ENCODE results near the gene VEGFA.
"Not testable (repeated sequence)": the region's sequence is repeated elsewhere in the genome, so short reads cannot be mapped to it uniquely, and the experiment has no call there.

Gene VEGFA

DNA sequence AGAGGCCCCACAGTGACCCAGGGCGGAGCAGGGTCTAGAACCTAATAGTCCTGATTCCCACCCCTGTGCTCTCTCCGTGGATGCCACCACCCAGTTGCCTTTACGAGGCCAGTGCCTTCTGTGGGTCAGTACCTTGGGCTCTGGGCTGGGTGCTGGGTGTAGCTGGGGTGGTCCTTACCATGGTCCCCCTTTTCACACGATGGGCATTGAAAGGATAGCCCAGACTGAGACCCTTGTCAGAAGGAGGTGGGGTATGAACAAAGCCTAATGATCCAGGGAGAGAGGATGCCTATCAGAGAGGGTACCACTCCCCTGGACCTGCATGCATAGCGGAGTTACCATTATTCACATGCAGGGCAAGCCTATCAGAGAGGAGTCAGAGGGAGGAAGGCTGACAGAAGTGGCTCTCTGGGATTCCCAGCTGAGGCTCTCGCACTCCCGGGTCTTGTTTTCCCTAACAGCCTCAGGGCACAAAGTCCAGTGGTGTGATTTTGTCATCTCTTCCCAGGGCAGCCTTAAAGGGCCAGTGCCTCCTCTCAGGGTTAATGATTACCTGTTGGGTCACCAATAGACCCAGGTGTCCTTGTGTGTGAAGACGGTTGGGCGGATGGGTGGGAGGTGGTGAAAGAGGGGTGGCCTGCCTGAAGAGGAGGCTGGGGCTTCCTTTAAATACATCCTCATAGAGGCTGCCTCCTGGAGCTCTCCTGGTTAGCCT, 36.2 kb downstream of the VEGFA start:
- DNase-seq: no peak

DNA sequence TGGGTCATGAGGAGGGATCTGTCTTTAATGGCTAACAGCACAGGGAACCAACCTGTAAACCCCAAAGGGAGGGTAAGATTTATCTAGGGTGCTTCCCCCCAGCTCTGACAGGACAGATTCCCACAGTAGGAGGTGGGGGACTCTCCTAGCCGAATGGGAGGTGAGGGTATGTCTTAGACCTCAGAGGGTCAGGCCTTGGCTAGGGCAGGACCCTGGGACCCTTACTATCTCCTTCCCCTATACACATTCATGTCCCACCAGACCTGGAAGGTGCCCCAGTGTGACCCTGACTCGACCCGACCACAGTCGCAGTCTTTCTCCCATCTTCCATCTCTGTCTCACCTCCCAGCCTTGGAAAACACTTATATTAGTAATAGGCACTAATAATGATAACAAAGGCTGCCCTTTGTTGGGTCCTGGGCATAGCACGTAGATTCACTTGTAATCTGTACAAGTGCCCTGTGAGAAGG, 36.8 kb downstream of the VEGFA start:
- DNase-seq: no peak

DNA sequence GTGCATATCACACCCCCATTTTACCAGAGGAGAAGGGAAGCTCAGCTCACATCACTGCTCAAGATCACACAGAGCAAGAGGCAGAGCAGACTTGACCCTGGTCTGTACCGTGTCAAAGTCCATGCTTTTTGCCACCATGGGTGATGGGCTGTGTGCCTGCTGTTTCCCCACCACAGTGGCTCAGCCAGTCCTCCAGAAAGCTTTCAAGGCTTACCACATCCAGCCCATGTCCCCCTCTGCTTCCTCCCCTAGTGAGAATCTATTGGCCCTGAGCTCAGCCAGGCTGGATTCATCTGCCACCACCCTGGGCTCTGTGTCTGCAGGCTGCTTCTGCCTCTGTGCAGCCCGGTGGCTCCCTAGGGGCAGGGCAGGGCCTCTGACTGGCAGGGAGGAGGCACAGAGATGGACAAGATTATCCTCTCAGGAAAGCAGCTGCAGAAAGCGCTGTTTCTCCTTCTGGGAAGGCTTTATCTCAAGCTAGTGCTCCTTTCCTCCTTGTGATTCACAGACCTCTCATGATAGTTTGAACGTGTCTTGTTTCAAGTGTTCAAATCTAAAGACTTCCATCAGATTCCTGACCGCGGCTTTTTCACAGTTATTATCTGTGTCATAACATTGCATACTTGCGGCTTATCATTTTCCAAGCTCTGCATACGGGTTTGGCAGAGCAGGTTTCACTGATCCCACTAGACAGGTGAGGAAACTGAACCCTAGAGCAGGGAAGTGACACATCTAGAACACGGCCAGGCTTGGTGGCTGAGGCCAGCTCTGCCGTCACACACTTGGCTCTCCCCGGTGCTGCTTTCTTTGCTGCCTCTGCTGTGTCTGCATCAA, 37.4 kb downstream of the VEGFA start:
- DNase-seq: no peak

DNA sequence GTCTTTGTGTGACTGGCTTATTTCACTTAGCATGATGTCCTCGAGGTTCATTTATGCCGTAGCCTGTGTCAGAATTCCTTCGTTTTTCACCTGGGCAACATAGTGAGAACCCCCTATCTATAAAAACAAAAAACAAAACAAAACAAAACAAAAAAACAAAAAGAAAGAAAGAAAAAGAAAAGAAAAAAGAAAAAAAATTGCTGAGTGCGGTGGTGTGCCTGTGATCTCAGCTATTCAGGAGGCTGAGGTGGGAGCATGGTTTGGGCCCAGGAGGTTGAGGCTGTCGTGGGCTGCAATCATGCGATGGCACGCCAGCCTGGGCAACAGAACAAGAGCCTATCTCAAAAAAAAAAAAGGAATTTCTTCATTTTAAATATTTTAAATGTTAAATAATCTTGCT, 38.4 kb downstream of the VEGFA start:
- DNase-seq: no peak

DNA sequence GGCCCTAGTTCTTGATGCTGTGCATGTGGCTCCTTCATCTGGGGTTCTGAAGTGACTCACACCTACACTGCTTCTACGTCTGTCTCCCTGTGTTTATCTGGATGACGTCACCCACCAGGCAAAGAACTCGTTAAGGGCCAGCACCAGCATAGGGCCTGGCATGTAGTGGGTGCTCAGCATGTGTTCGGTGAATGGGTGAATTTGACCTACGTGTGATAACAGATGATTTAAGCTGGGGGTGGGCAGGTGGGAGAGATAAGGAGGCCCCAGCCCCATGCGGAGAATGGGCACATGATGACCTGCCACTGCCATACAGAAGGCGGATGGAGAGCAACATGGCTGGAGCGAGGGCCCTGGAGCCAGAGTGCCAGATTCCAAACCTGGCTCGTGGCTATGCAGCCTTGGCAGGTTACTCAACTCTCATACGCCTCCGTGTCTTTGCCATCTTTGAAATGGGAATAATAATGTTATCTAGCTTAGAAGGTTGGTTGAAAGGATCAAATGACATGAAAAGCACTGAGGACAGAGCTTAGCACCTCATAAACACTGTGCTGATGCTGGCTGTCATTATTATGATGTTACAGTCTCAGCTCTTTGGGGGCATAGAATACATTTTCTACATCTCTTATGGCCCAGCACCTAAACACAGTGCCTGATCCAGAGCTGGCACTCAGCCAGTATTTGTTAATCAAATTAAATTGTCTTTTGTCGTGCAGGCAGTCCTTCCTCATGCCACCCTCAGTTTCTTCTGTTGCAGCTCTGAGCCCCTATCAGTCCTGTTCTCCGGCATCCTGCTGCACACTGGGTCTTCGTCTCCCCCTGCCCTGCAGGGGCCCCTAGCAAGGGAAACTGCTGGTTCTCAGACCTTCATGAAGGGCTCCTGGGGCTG, 39.6 kb downstream of the VEGFA start:
- DNase-seq: peak; percentile 65

DNA sequence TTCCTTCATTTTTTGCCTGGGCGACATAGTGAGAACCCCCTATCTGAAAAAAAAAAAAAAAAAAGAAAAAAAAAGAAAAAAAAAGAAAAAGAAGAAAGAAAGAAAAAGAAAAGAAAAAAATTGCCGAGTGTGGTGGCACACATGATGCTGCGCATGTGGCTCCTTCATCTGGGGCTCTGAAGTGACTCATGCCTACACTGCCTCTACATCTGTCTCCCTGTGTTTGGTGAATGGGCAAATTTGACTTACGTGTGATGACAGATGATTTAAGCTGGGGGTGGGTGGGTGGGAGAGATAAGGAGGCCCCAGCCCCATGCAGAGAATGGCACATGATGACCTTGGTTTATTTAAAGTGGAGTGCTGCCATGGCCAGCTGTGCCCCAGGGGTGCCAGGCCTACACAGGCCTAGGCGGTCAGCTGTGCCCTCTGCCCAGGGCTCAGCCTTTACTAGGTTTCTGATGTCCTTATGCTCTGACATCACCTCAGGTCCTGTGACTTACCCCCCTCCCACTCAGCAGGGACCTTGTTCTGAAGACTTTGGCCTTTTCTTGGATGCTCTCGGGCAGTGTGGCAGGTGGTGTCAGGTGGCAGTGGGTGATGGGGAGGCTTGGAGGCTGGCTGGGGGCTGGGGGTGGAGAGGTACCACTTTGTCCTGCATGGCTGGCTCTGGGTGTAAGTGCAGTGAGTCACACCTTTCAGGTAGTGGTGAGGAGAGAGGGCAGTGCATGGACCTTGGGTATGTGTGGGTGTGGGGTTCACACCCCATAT, 41.1 kb downstream of the VEGFA start:
- DNase-seq: no peak

DNA sequence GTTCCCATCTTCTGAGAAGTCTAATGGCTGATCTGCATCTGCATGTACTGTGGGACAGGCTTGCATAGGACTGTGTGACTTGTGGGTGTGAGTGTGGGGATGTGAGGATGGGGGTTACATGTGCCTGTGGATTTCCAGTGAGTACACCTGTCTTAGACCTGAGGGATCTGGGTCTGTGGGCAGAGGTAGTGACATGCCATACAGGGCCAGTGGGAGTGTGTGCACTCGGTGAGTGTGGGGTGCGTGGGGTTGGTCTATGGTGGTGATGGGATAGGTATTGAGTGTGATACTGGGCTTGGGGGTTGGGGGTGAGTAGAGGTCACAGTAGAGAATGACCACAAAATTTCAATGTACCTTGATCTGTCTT, 41.7 kb downstream of the VEGFA start:
- no peak for DNase-seq

DNA sequence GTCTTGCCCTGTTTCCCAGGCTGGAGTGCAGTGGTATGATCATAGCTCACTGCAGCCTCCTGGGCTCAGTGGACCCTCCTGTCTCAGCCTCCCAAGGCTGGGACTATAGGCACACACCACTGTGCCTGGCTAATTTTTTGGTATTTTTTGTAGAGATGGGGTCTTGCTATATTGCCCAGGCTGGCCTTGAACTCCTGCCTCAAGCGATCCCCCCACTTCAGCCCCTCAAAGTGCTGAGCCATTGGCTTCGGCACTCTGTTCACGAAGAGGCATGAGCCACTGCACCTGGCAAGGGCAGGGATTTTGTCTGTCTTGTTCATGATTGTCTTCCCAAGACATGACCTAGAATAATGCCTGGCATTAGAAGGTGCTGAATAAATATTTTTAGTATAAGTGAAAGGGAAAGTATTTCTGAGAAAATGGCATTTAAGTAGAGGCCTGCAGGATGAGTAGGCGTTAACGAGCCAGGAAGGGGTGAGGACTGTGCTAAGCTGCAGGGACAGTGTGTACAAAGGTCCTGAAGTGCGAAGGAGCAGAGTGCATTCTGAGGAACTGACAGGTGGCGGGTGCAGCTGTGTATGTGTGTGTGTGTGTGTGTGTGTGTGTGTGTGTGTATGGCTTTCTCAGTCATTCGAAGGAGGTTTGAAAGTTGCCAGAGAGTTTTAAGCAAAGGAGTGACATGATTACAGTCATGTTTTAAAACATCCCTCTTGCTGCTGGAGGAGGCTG, 43.0 kb downstream of the VEGFA start:
- DNase-seq: no peak

DNA sequence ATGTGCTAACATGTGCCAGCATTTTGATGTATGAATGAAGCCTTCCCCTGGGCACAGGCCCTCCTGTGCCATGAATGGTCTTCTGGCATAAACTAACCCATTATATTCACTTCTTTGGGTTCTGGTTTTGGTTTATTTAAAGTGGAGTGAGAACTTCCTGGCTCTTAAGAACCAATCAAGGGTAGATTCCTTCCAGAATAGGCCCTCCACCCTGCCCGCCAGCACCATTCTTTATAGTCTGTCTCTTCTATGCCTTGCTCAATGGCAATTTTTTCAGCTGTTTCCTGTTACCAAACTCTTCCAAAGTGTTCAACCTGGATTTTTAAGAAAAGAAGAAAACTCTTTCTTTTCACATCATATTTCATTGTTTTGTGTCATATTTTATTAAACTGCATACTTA, 44.1 kb downstream of the VEGFA start:
- no peak for DNase-seq

DNA sequence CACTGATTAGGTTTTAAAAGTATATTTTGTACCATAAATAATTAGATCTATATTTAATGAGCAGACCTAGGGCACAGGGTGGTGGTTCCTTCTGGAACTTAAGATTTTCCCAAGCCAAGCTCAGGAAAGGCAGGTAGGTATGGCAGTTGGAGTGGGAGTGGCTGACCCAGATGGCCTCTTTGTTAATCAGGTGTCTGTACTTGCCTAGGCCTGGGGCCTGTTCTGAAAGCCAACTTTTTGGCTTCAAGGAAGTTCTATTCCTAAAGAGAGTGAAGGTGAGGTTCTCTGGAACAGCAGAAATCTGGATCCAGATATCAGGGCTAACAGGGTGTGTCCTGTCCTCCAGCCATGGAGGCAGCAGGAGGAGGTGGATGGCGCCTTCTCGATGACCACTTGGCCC, 44.9 kb downstream of the VEGFA start:
- DNase-seq: no peak

DNA sequence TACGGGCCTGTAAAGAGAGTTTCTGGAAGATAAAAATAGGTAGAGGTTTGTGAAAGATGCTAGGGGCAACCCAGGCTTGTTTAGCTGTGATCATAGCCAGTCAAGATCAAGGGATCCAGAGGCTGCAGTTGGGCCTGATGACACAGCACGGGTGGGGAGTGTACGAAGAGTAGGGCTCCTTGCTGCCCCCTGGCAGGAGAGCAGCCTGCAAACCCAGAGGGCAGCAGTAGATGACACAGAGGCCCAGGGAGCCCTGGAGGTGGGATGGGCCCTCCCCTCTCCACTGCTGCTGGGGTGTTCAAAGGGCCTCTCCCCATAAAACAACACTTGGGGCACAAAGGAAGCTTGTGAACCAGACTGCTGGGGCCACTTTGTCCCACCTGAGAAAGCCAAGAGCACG, 47.2 kb downstream of the VEGFA start:
- DNase-seq: no peak

DNA sequence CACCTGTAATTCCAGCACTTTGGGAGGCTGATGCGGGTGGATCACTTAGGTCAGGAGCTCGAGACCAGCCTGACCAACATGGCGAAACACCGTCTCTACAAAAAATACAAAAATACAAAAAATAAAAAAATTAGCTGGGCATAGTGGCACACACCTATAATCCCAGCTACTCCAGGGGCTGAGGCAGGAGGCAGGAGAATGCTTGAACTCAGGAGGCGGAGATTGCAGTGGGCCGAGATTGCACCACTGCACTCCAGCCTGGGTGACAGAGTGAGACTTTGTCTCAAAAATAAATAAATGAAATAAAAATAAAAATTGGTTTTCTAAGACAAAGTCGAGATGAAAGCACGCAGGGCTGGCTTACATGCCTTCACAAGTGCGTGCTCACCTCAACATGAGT, 49.0 kb downstream of the VEGFA start:
- DNase-seq: not testable (repeated sequence)

DNA sequence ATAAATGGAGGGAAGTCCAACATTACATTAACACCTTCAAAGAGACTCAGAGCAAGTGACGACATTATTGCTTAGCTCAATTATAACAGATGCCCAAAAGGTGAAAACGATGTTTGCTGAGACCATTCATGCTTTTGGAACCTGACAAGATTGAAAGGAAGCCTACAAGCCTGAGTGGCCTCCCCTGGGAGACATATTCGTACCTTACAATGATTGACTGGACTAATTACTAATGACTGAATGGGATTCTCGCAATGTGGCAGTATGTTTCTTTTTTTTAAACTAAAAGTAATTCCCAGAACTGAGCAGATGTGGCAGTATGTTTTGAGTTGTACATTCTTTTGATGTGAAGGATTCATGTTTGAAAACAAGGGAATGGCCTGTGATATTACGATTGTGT, 49.9 kb downstream of the VEGFA start:
- DNase-seq: no peak

DNA sequence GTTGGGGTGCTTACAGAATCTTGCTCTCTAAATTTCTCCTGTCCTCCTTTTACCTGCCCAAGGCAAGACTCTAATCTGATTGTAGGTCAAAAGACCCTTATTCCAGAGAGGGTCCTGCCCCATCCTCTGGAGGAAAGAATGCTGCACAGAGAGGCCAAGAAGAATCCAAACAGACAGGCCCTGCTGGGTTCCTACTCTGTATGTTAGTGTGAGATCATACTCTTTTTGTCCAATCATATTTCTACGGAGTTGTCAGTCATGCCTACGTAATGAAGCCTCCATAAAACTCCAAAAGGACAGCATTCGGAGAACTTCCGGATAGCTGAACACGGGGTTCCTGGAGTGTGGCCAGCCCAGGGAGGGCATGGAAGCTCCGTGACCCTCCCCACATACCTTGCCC, 50.5 kb downstream of the VEGFA start:
- no peak for DNase-seq

DNA sequence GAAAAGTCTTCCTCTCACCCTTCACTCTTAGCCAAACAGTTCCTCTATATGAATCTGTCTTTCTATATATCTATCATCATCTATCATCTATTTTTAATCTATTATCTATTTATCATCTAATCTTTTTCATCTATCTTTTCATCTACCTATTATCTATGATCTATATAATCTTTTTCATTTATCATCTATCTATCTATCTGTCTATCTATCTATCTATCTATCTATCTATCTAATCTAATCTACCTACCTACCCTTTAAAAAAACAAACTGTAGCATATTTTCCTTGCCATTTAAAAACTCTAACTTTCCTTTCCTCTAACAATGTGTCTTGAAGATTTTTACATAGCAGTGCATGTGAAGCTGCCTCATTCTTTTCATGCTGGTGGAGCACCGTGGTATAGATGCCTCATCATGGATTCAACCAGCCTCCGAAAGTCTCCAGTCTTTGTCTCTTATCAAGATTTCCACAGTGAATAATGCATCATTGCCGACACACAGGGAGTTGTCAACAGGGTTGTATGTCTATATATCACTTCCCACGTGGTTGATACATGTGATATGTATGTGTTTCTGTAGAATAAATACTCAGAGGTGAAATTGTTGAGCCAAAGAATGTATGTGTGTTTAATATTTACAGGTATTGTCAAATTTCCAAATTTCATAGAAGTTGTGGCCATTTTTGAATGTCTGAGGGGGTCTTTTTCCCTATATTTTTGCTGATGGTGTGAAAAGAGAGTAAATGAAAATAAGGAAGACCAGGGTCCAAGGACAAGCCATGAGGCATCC, 51.3 kb downstream of the VEGFA start:
- no peak for DNase-seq

DNA sequence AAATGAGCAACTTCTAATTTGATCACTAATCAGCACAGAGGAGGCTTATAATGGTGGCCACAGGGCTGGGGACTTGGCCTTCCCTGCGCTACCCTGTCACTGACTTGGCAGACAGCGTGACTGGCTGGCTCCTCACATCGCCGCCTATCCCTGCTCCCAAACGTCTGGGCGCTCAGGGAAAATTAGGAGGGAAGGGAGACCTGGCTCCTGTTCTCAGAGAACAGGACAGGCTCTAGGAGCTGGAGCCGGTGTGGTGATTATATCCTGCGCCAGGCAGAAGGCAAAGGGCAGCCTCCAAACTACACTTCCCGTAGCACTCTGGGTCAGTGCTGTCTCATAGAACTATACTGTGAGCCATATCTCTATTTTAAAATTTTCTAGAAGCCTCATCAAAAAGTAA, 53.4 kb downstream of the VEGFA start:
- DNase-seq: no peak

DNA sequence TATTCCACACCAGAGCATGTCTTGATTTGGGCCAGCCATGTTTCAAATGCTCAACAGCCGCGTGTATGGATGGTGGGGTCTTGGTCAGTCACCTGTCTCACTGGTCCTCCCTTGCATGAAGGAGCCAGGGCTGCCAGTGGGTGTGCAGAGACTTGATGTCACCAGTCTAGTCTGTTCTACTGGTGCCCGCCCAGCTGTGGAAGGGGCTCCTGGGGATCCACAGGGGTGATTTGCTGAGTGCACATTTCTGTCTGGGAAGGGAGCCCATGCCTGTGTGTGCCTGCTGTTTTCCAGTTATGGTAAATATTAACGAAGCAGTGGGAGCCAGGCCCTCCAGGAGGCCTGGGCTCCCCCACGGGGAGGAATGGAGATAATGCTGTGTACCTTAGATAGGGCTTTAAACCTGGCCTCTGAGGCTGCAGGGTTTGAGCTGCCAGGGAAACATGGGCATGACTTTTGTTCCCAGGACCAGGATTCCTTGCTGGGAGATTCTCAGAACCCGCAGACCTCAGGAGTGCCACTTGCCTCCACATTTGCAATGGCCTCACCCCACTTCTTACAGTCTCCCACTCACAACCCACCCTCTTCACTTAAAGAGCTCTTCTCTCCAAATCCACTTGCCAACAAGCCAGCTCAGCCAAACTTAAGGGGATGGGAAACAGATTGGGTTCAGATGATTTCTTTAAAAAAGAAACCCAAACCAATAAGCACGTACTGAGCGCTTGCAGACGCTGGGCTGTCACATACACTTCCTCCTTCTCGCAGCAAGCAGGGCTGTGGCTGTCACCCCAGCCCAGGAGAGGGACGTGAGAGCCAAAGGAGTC, 54.1 kb downstream of the VEGFA start:
- no peak for DNase-seq

DNA sequence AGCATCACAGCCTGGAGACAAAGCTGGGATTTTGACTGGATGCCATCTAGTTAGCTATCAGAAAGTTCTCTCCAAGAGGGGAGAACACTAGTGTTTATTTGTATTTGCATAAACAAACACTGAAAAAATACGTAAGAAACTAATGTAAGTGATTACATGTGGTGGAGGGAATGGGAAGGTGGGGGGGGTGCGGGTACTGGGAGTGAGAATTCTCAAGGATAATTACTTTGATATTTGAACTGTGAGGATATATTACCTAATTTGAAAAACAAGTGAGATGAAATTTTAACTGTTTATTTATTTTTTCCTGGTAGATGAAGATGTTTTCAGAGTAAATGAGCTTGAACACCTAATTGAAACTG, 54.7 kb downstream of the VEGFA start:
- no peak for DNase-seq

DNA sequence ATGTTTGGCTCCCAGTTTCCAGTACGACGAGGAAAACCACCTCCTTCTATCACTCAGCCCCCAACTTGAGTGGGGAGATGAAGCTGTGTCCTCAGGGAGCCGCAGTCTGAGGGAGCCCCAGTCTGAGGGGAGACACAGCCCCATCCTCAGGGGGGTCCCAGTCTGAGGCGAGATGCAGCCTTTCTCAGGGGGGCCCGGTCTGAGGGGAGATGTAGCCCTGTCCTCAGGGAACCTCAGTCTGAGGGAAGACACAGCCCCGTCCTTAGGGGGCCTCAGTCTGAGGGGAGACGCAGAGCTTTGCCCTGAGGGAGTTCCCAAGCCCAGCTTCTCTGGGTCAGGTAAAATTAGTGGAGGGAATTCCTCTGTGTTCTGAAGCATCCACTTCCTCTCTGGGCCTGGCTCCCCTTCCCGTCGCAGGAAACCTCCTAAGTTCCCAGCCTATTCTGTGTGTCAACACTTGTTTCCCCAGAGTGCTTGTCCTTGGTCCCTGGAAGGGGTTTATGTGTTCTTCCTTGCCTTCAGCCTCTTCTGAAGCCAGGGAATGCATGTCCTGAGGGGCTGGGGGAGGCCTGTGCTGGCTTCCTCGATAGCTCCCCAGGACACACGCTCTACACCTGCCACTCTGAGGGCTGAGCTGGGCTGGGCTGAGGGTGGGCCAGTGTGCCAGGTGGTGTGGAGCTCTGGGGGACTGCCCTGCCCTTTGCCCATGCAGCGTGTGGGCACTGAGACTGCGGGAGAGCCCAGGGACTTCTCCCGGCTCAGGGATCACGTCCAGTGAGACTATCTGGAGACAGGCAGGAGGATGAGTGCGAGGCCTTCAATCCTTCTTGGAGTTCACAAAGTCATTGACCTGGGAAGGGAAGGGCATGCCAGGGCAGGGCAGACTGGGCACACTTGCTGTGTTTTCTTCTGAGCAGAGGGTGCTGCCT, 55.4 kb downstream of the VEGFA start:
- no peak for DNase-seq

Data from NCI-H510A (cell line).